ENCODE data around the gene C9orf152.
A peak's percentile ranks its signal among the peaks of the same experiment; 100 is the strongest.

- TF ChIP-seq CTCF (IDR thresholded peaks at IDR 0.05) (no peak), POLR2A (IDR thresholded peaks at IDR 0.05) (peak; percentile 81 to 86)
Measured at GRCh38 chr9:110256380-110257096, 48.6 kb upstream of the C9orf152 start, which contains the start of gene TXN.
